ENCODE results near the gene BPIFB1. TPM values are rescaled to one million over a fixed set of nuclear protein-coding genes. Genes with fewer than 3 reads are reported as not detected.

BPIFB1 gene
- total RNA-seq, 1 donor from 2014 or later, result not detected

Other genes with a start within 250 kb of the BPIFB1 start
- gene BPIFB3, start 229.3 kb upstream of the BPIFB1 start, total RNA-seq, result not detected in 2 replicates
- gene BPIFB4, start 203.6 kb upstream of the BPIFB1 start, total RNA-seq, result not detected in 2 replicates
- not detected in 2 replicates for gene BPIFA2, start 115.1 kb upstream of the BPIFB1 start, total RNA-seq
- gene BPIFA3, start 65.9 kb upstream of the BPIFB1 start, total RNA-seq, result not detected in 2 replicates
- gene BPIFA1, start 47.2 kb upstream of the BPIFB1 start, total RNA-seq, result not detected in 2 replicates
- gene CDK5RAP1, start 118.3 kb downstream of the BPIFB1 start, total RNA-seq, result 38.3 and 38.5 TPM in 2 replicates
- gene SNTA1, start 160.5 kb downstream of the BPIFB1 start, total RNA-seq, result 2.5 and 2.6 TPM in 2 replicates
- gene CBFA2T2, start 206.9 kb downstream of the BPIFB1 start, total RNA-seq, result 14.1 and 15.6 TPM in 2 replicates